ENCODE data around the gene KCNQ1. TPM values are rescaled to one million over a fixed set of nuclear protein-coding genes. Genes with fewer than 3 reads are reported as not detected.

The KCNQ1 gene
- total and polyA plus RNA-seq, 9 of the 15 experiments (the other 6 are each of a cell fraction or from before 2014, with no cell fraction given) = 0.44 TPM; not detected in 8

DNA sequence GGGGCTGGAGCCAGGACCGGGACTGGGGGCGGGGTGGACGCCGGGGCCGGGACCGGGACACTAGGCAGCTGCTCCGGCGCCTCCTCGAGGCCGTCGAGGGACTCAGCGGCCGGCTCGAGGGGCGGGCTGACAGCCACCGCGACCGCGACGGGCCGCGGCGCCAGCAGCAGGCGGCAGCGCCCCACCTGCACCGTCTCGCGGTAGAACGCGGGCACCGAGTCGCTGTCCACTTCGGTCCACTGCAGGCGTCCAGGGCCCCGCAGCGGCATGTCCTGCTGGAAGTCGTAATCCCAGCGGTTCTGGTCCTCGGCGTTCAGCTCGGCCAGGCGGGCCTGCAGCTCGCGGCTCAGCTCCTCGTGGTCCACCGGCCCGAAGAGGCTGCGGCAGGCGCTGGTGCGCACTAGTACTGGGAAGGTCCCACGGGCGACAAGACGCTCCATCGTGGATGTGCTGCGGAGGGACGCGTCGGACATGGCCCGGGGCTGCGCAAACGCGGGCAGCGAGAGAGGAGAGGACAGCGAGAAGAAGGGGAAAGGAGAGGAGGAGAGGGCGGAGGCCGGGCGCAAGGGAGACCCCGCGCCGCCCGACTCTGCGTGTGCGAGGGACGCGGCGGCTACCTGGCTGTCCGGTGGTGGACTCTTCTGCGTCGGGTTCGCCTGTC lies 440.3 kb downstream of the KCNQ1 start (continued):
- TF ChIP-seq HDAC3 (IDR thresholded peaks at IDR 0.05; ENCODE audit: borderline replicate concordance, partially characterized antibody) (no peak), ARID2 (IDR thresholded peaks at IDR 0.05) (no peak), ETV5 (CRISPR knock-in tag; IDR thresholded peaks at IDR 0.05; ENCODE audit: low read depth) (peak; percentile 50; the same call in 1 of the 2 replicates), GTF2A2 (tag; IDR thresholded peaks at IDR 0.05) (no peak), IFI16 (CRISPR knock-in tag; IDR thresholded peaks at IDR 0.05) (no peak), PCBP1 (IDR thresholded peaks at IDR 0.05; ENCODE audit: low read depth, low read length, poor library complexity, severe bottlenecking) (peak; percentile 67), HEY1 (CRISPR knock-in tag; IDR thresholded peaks at IDR 0.05; ENCODE audit: borderline replicate concordance) (no peak), EHMT2 (IDR thresholded peaks at IDR 0.05) (no peak), TCF7 (IDR thresholded peaks at IDR 0.05; ENCODE audit: borderline replicate concordance) (no peak), ZNF174 (CRISPR knock-in tag; IDR thresholded peaks at IDR 0.05) (no peak), ZNF253 (CRISPR knock-in tag; conservative IDR thresholded peaks at IDR 0.05) (no peak), ZNF76 (CRISPR knock-in tag; IDR thresholded peaks at IDR 0.05; ENCODE audit: borderline replicate concordance) (no peak), HNRNPLL (IDR thresholded peaks at IDR 0.05; ENCODE audit: low read depth, low read length, poor library complexity, severe bottlenecking) (peak; percentile 45), PBX2 (CRISPR knock-in tag; IDR thresholded peaks at IDR 0.05; ENCODE audit: low read depth) (no peak), PBX2 (tag; conservative IDR thresholded peaks at IDR 0.05; ENCODE audit: low read depth) (no peak), ATF2 (CRISPR knock-in tag; IDR thresholded peaks at IDR 0.05) (peak; percentile 55; the same call in 1 of the 2 replicates), MTA3 (IDR thresholded peaks at IDR 0.05; ENCODE audit: borderline replicate concordance) (no peak), TRIM24 (IDR thresholded peaks at IDR 0.05) (0 out of 4 replicates have a peak, but pooled peaks of 1 of the 2 experiments have one; percentile 61), HIVEP1 (CRISPR knock-in tag; IDR thresholded peaks at IDR 0.05) (no peak), RCOR1 (IDR thresholded peaks at IDR 0.05; ENCODE audit: borderline replicate concordance in 1 of 2, low read depth in 2 of 2, low read length in 2 of 2) (0 out of 4 replicates have a peak, but pooled peaks of 1 of the 2 experiments have one; percentile 6), SIN3B (IDR thresholded peaks at IDR 0.05; ENCODE audit: low read depth) (0 out of 2 replicates have a peak, but pooled peaks have one; percentile 37)
- TF ChIP-seq, protein P1, sequence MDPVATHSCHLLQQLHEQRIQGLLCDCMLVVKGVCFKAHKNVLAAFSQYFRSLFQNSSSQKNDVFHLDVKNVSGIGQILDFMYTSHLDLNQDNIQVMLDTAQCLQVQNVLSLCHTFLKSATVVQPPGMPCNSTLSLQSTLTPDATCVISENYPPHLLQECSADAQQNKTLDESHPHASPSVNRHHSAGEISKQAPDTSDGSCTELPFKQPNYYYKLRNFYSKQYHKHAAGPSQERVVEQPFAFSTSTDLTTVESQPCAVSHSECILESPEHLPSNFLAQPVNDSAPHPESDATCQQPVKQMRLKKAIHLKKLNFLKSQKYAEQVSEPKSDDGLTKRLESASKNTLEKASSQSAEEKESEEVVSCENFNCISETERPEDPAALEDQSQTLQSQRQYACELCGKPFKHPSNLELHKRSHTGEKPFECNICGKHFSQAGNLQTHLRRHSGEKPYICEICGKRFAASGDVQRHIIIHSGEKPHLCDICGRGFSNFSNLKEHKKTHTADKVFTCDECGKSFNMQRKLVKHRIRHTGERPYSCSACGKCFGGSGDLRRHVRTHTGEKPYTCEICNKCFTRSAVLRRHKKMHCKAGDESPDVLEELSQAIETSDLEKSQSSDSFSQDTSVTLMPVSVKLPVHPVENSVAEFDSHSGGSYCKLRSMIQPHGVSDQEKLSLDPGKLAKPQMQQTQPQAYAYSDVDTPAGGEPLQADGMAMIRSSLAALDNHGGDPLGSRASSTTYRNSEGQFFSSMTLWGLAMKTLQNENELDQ (CRISPR knock-in tag; IDR thresholded peaks at IDR 0.05; ENCODE audit: borderline replicate concordance) = peak; percentile 80; the same call in 1 of the 2 replicates
